Upper lobe of left lung (tissue), 6 donors: ENCODE data around the gene RAD51D. TPM values are rescaled to one million over a fixed set of nuclear protein-coding genes. Genes with fewer than 3 reads are reported as not detected.

Source experiments
- ATAC-seq, 2 donors: fragments of 200-7000 bp; cut with Tn5 transposase; one replicate each; pipeline ENCODE4 v1.9.1; 2022; ENCODE audit warnings: mild to moderate bottlenecking in 2 of 2, moderate library complexity in 2 of 2; ENCODE audit not compliant: low FRiP score in 2 of 2
- DNase-seq, 2 donors: peaks; one replicate each; pipeline ENCODE4 v3.0.0-alpha.2; 2019 to 2020
- H3K27ac ChIP-seq, 4 donors: fragments of 200-600 bp; sonication (generic); one replicate each; pipeline ENCODE4 v1.5.1; 2016 to 2019
- H3K27me3 ChIP-seq, 4 donors: fragments of 200-600 bp; sonication (generic); one replicate each; pipeline ENCODE4 v1.5.1; 2017 to 2019
- H3K36me3 ChIP-seq, 4 donors: fragments of 200-600 bp; sonication (generic); one replicate each; pipeline ENCODE4 v1.5.1; 2016 to 2019
- H3K4me1 ChIP-seq, 4 donors: fragments of 200-600 bp; sonication (generic); one replicate each; pipeline ENCODE4 v1.5.1; 2018 to 2019
- H3K4me3 ChIP-seq, 4 donors: fragments of 200-600 bp; sonication (generic); one replicate each; pipeline ENCODE4 v1.5.1; 2017 to 2019; ENCODE audit warnings: mild to moderate bottlenecking in 2 of 4, moderate library complexity in 1 of 4
- H3K9me3 ChIP-seq, 4 donors: fragments of 200-600 bp; sonication (generic); one replicate each; pipeline ENCODE4 v1.5.1; 2018 to 2019
- EP300 ChIP-seq, 4 donors: sonication (generic); formaldehyde crosslinking; IDR thresholded peaks; one replicate each; pipeline ENCODE4 v1.5.1; 2017; ENCODE audit warnings: antibody characterized with exemption in 4 of 4, control low read depth in 2 of 4
- POLR2A ChIP-seq, 4 donors: fragments of 450-650 bp; IDR thresholded peaks; one replicate each; pipeline ENCODE4 v1.5.1; 2016 to 2017; ENCODE audit warnings: antibody characterized with exemption in 4 of 4, mild to moderate bottlenecking in 2 of 4
- POLR2AphosphoS5 ChIP-seq, 2 donors: sonication (generic); formaldehyde crosslinking; IDR thresholded peaks; one replicate each; pipeline ENCODE4 v1.5.1; 2017; ENCODE audit warnings: antibody characterized with exemption in 2 of 2
- WGBS, 2 donors: methylation state at CpG; one replicate each; pipeline ENCODE4 v1.1.5; 2017 to 2018; 5-methylcytosine and 5-hydroxymethylcytosine counted together
- total RNA-seq, 6 donors: library from RNA; depleted of rRNA in 4 of 6; stranded (reverse); fragments of >200 nt in 4 of 6; gene quantifications; one replicate each; pipeline versions ENCODE4 v1.1.0 to v1.2.1, GENCODE V29; 2016 to 2021
- TF ChIP-seq, protein P1 (sequence below), 6 experiments: fragments of 450-650 bp in 4 of 6; fragments of 200-600 bp in 2 of 6; sonication (generic) in 2 of 6; IDR thresholded peaks; one replicate each; pipeline ENCODE4 v1.5.1; 2016 to 2019; ENCODE audit warnings: antibody characterized with exemption in 6 of 6
- donor health status: DM: no; HTN: no; CAD: no; lungs with moderate emphysema.
- donor health status: DM: no; HTN: yes; CAD: no; lungs with severe emphysema.

The RAD51D gene
- total RNA-seq, 6 donors from 2014 or later = 3.5 to 14.7 (median 7.5) TPM

DNA sequence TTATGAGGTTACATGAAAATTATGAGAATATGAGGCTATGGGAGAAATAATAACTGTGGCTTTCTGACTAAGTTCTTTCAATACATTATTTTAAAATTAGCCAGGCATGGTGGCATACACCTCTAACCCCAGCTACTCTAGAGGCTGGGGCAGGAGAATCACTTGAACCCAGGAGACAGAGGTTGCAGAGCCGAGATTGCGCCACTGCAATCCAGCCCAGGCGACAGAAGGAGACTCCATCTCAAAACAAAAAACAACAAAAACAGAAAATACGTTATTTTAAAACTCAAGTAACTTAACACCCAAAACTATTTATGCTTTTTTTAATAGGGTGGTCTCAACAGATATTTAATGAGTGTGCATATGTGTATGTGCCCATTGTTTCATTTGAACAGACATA is 53.8 kb downstream of the RAD51D start:
- Histone ChIP-seq H3K36me3 (peaks cover 0 to 11% (median 0%) of the 10 kb centered on the region in 4 donors), H3K9me3 (no peaks in the 10 kb centered on the region), H3K27me3 (no peaks in the 10 kb centered on the region), H3K4me3 (no peak overlapping the region), H3K4me1 (peaks cover 10 to 29% (median 16%) of the 10 kb centered on the region in 4 donors), H3K27ac (no peak overlapping the region)
- DNase-seq (no peak), ATAC-seq (no peak)
- no peak for TF ChIP-seq EP300 (IDR thresholded peaks at IDR 0.05)
- TF ChIP-seq, protein P1, sequence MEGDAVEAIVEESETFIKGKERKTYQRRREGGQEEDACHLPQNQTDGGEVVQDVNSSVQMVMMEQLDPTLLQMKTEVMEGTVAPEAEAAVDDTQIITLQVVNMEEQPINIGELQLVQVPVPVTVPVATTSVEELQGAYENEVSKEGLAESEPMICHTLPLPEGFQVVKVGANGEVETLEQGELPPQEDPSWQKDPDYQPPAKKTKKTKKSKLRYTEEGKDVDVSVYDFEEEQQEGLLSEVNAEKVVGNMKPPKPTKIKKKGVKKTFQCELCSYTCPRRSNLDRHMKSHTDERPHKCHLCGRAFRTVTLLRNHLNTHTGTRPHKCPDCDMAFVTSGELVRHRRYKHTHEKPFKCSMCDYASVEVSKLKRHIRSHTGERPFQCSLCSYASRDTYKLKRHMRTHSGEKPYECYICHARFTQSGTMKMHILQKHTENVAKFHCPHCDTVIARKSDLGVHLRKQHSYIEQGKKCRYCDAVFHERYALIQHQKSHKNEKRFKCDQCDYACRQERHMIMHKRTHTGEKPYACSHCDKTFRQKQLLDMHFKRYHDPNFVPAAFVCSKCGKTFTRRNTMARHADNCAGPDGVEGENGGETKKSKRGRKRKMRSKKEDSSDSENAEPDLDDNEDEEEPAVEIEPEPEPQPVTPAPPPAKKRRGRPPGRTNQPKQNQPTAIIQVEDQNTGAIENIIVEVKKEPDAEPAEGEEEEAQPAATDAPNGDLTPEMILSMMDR (IDR thresholded peaks at IDR 0.05) = no peak
- TF ChIP-seq POLR2A (IDR thresholded peaks at IDR 0.05) = no peak
- TF ChIP-seq POLR2AphosphoS5 (IDR thresholded peaks at IDR 0.05) = no peak
- 89% methylated on average over 4 of the region's 4 CpGs for WGBS, 2 donors

- H3K36me3 ChIP-seq = peaks cover 0 to 17% (median 0%) of the 10 kb centered on the region in 4 donors
- WGBS, 2 donors = 82 to 89% methylated on average over 3 of the region's 3 CpGs
- ATAC-seq (no peak), DNase-seq (no peak)
- no peaks in the 10 kb centered on the region for H3K27me3 ChIP-seq
- TF ChIP-seq POLR2A (IDR thresholded peaks at IDR 0.05) (no peak), EP300 (IDR thresholded peaks at IDR 0.05) (no peak), POLR2AphosphoS5 (IDR thresholded peaks at IDR 0.05) (no peak)
- TF ChIP-seq, protein P1 (IDR thresholded peaks at IDR 0.05) = no peak
- H3K9me3 ChIP-seq = no peaks in the 10 kb centered on the region
- H3K4me1 ChIP-seq = peaks cover 10 to 27% (median 16%) of the 10 kb centered on the region in 4 donors
- no peak overlapping the region for H3K4me3 ChIP-seq
- H3K27ac ChIP-seq = peak overlapping the region; percentile 79 to 88 (median 85)
Measured at GRCh38 chr17:35064516-35065215, 55.0 kb downstream of the RAD51D start.

DNA sequence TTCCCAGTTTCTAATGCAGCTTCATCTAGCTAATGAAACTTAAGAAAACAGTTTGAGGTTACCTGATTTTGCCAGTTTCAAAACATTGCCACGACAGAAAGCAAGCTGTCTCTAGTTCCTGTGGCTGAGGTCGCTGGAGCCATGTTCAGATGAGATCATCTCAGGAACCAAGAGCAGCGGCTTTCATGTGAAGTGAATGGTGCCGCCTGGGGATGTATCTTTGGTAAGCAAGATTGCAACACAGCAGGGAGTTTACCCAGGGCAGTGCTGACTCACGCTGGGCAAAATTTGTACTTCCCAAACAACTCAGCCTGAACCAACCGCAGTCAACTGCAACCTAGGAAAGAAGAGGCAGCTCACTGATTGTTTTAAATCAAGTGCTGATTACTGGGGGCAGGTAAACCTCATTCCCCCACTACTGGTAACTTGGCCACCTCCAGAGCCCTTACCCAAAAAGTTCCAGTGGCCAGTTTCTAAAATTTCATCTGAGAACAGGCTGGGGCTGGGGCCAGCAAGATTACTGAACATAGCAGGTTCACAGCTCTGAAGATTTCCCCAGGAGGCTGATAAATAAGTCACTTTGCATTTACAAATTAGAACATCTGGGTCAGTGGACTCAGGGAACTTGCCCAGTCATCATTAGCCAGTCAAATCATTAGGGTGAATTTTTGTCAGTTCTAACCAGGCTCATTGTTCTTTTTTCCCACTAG is 56.0 kb downstream of the RAD51D start, which contains the start of gene RFFL:
RFFL (minus strand) TSS at position 194 of the 710 bp plus-strand sequence. CDS start 37,154 bp downstream, outside the sequence.
- WGBS, 2 donors = 11 to 24% methylated on average over 4 to 6 of the region's 6 CpGs
- TF ChIP-seq, protein P1 (IDR thresholded peaks at IDR 0.05) = peak in 3 of 6 experiments; percentile 7 to 44 (median 23)
- TF ChIP-seq POLR2A (IDR thresholded peaks at IDR 0.05) = peak in 2 of 4 donors; percentile 45 to 56
- peak; percentile 85 to 89 for TF ChIP-seq POLR2AphosphoS5 (IDR thresholded peaks at IDR 0.05)
- peak in 2 of 4 donors; percentile 47 for TF ChIP-seq EP300 (IDR thresholded peaks at IDR 0.05)
- Histone ChIP-seq H3K4me3 (peak within 1 kb of the TSS in 2 of 4 donors; percentile 12 to 25), H3K9me3 (no peaks in the 10 kb centered on the region), H3K27ac (peak within 1 kb of the TSS; percentile 79 to 88 (median 85)), H3K36me3 (peaks cover 0 to 10% (median 0%) of the 10 kb centered on the region in 4 donors), H3K27me3 (no peaks in the 10 kb centered on the region), H3K4me1 (peaks cover 10 to 19% (median 16%) of the 10 kb centered on the region in 4 donors)
- peak; percentile 95 to 99 for ATAC-seq
- DNase-seq = peak in 1 of 2 donors; percentile 97

DNA sequence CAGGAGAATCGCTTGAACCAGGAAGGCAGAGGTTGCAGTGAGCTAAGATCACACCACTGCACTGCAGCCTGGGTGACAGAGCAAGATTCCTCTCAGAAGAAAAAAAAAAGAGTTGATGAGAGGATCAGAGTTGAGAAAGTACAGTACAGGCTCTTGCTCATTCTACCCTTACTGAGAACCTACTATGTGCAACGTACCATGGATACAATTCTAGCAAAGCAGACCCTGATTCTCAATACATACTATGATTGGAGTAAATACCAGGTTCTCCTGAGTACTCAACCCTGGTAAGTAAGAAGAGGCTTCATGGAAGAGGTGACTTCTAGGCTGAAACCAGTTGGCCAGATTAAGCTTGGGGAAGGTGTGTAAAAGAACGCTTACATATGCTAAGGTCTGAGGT is 57.4 kb downstream of the RAD51D start:
- H3K27ac ChIP-seq = peak overlapping the region in 1 of 4 donors; percentile 79
- ATAC-seq (no peak), DNase-seq (no peak)
- peaks cover 0 to 10% (median 0%) of the 10 kb centered on the region in 4 donors for H3K36me3 ChIP-seq
- TF ChIP-seq, protein P1 (IDR thresholded peaks at IDR 0.05) = no peak
- TF ChIP-seq EP300 (IDR thresholded peaks at IDR 0.05) (no peak), POLR2A (IDR thresholded peaks at IDR 0.05) (no peak), POLR2AphosphoS5 (IDR thresholded peaks at IDR 0.05) (no peak)
- peaks cover 10 to 17% (median 14%) of the 10 kb centered on the region in 4 donors for H3K4me1 ChIP-seq
- H3K9me3 ChIP-seq = no peaks in the 10 kb centered on the region
- WGBS, 2 donors = 92 to 97% methylated on average over 3 of the region's 3 CpGs
- H3K4me3 ChIP-seq = no peak overlapping the region
- no peaks in the 10 kb centered on the region for H3K27me3 ChIP-seq
